MM.1S (cell line): ENCODE data around the gene SPATA18.

Experiments
- CTCF ChIP-seq: fragments of 300-600 bp; sonication (generic); IDR thresholded peaks from 2 replicates; pipeline ENCODE4 v1.5.1; 2016; ENCODE audit warnings: antibody characterized with exemption, low read length, mixed read lengths
- EZH2 ChIP-seq: fragments of 300-600 bp; sonication (generic); optimal IDR thresholded peaks from 2 replicates; pipeline ENCODE3; 2017; ENCODE audit warnings: low read depth, mild to moderate bottlenecking, antibody characterized with exemption, low read length, mixed read lengths
- EZH2phosphoT487 ChIP-seq: fragments of 300-600 bp; sonication (generic); IDR thresholded peaks from 2 replicates; pipeline ENCODE4 v1.6.1; 2018; ENCODE audit warnings: antibody characterized with exemption, low read length

DNA sequence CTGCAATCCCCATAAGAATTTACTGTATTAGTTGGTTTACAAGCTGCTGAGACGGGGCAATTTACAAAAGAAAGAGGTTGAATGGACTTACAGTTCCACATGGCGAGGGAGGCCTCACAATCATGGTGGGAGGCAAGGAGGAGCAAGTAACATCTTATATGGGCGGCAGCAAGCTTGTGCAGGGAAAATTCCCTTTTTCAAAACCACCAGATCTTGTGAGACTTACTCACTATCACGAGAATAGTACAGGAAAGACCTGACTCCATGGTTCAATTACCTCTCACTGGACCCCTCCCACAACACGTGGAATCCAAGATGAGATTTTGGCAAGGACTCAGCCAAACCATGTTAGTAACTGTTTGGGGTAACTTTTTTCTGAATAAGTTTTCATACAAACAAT is 1.8 kb upstream of the SPATA18 start:
- no peak for TF ChIP-seq EZH2phosphoT487
- no peak for TF ChIP-seq CTCF
- no peak for TF ChIP-seq EZH2
